ENCODE results near the gene STARD4. TPM values are rescaled to one million over a fixed set of nuclear protein-coding genes. Genes with fewer than 3 reads are reported as not detected.

The STARD4 gene
- polyA plus RNA-seq, 3 donors: 22.7 to 32.6 (median 28.3) TPM

Other genes starting within 250 kb of the STARD4 start
- gene NREP, start 244.7 kb upstream of the STARD4 start, polyA plus RNA-seq (ENCODE audit: insufficient read length in 3 of 3): 100 to 1,000 TPM; 714 to 909 (median 825) TPM